RWPE1 (cell line): ENCODE results near the gene MCM3AP.

Experiments
- CTCF ChIA-PET: fragments of 350-600 bp; sonication (Branson Sonifier 250); formaldehyde crosslinking; extraction: SDS; loops from one replicate; lab custom pipeline; 2021; lab: Yijun Ruan, JAX
- POLR2A ChIA-PET: fragments of 400-600 bp; formaldehyde crosslinking; extraction: SDS; loops from one replicate; lab custom pipeline; 2020; ENCODE audit warnings: antibody characterized with exemption; ENCODE audit not compliant: low non-redundant PET; lab: Yijun Ruan, JAX
- DNase-seq: peaks from one replicate; pipeline ENCODE4 v3.0.0; 2012; ENCODE audit warnings: low spot score
- H3K27ac ChIP-seq: fragments of 450-650 bp; 2 replicates; pipeline ENCODE4 v1.5.1; 2017
- CTCF ChIP-seq: fragments of 450-650 bp; conservative IDR thresholded peaks from 2 replicates; pipeline ENCODE4 v1.5.1; 2017; ENCODE audit warnings: low read depth, mild to moderate bottlenecking

The MCM3AP gene

GRCh38 chr21:46301759-46302158 lies 16.3 kb upstream of the MCM3AP start:
- TF ChIP-seq CTCF = no peak
- ChIA-PET POLR2A (no interaction called here), CTCF (no interaction called here)
- no peak for DNase-seq
- no peak overlapping the region for H3K27ac ChIP-seq

GRCh38 chr21:46299167-46299566 lies 13.8 kb upstream of the MCM3AP start:
- ChIA-PET POLR2A (no interaction called here), CTCF (interaction anchor here (0.7 kb wide), 1 partner anchor 18 kb away, joined by 7 read pairs; no protein-coding TSS in a partner anchor)
- DNase-seq = no peak
- no peak overlapping the region for H3K27ac ChIP-seq
- TF ChIP-seq CTCF = no peak

GRCh38 chr21:46297338-46298271 lies 12.2 kb upstream of the MCM3AP start:
- TF ChIP-seq CTCF = no peak
- CTCF ChIA-PET = no interaction called here
- no peak for DNase-seq
- peak overlapping the region; percentile 60 for H3K27ac ChIP-seq
- POLR2A ChIA-PET = no interaction called here

GRCh38 chr21:46295996-46296752 lies 10.8 kb upstream of the MCM3AP start:
- no peak for DNase-seq
- POLR2A ChIA-PET = no interaction called here

GRCh38 chr21:46295177-46295770 lies 9.9 kb upstream of the MCM3AP start:
- TF ChIP-seq CTCF = no peak
- ChIA-PET CTCF (no interaction called here), POLR2A (no interaction called here)
- DNase-seq = no peak
- H3K27ac ChIP-seq = peak overlapping the region; percentile 71

More at GRCh38 chr21:46295996-46296752, 10.8 kb upstream of the MCM3AP start:
- no peak for TF ChIP-seq CTCF
- H3K27ac ChIP-seq = peak overlapping the region; percentile 71
- CTCF ChIA-PET = no interaction called here

GRCh38 chr21:46294647-46295176 lies 9.3 kb upstream of the MCM3AP start:
- TF ChIP-seq CTCF = no peak
- DNase-seq = no peak

More at GRCh38 chr21:46294647-46295176, 9.3 kb upstream of the MCM3AP start:
- CTCF ChIA-PET = no interaction called here
- peak overlapping the region; percentile 71 for H3K27ac ChIP-seq
- POLR2A ChIA-PET = no interaction called here
